GDM1 (cell line): ENCODE data around the gene TPRN.

Experiments used
- DNase-seq: peaks from one replicate; lab custom pipeline; 2025; lab: John Stamatoyannopoulos, UW

TPRN gene

DNA sequence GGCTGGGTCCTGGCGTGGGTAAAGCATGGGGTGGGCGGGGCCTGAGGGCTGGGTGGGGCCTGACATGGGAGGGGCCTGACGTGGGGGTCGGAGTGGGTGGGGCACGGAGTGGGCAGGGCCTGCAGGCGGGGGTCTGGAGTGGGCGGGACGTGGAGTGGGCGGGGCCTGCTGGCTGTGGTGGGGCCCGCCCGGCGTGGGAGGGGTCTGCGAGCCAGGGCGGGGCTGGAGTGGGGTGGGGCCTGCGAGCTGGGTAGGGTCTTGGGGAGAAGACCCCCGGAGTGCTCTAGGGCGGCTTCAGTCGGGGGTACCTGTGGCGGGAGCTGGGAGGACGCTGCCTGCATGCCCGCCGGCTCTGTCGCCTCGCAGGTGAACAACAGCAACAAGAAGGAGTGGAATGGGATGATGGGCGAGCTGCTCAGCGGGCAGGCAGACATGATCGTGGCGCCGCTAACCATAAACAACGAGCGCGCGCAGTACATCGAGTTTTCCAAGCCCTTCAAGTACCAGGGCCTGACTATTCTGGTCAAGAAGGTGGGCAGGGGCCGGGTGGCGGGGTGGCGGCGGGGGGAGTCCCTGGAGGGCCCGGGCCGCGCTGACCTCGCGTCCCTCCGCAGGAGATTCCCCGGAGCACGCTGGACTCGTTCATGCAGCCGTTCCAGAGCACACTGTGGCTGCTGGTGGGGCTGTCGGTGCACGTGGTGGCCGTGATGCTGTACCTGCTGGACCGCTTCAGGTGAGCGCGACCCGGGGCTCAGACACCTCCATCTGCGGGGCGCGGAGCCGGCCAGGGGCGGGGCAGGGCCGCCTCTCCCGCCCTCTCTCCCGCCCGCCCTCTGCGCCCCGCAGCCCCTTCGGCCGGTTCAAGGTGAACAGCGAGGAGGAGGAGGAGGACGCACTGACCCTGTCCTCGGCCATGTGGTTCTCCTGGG, 38.7 kb downstream of the TPRN start:
- DNase-seq, result no peak

DNA sequence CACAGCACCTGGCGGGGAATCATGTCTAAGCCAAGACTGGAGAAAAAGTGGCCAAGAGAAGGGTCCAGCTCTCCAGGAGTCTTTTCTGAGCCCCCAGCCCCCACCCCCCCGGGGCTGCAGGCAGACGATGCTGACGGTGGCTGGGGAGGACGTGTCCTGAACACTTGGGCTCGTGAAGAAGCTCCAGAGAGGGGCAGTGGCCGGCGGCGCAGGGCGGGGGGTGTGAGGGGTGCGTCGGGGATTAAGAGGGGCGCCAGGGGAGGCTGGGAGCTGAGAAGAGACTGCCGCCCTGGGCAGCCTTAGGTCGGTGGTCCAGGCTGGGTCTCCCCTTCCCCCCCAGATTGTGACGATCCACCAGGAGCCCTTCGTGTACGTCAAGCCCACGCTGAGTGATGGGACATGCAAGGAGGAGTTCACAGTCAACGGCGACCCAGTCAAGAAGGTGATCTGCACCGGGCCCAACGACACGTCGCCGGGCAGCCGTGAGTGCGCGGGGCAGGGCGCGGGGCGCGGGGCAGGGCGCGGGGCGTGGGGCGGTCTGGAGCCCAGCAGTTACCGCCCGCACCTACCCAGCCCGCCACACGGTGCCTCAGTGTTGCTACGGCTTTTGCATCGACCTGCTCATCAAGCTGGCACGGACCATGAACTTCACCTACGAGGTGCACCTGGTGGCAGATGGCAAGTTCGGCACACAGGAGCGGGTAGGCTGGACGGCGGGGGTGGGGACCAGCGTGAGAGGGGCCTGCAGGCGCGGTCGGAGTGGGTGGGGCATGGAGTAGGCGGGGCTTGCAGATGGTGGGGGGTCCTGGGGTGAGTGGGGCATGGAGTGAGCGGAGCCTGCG, 39.6 kb downstream of the TPRN start:
- DNase-seq, result no peak

- no peak for DNase-seq
These were observed 40.5 kb downstream of the TPRN start for GRCh38 chr9:137160054-137160425.

- no peak for DNase-seq
These were observed 41.2 kb downstream of the TPRN start for GRCh38 chr9:137159105-137160053.

DNA sequence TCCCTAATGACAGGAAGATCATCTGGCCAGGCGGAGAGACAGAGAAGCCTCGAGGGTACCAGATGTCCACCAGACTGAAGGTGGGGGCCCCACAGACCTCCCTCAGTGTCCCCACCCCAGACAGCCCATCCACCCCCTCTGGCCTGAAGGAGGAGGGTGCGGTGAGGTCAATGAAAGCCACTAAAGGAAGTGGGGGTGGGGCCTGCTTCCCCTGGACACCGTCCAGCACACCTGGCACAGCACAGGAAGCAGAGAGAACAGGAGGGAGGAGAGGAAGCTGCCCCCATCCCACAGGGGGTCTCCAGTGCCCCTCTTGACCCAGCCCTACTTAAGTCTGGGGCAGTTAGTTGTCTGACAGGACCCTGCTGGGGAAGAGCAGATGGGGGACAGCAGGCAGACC, 41.9 kb downstream of the TPRN start:
- DNase-seq, result no peak

DNA sequence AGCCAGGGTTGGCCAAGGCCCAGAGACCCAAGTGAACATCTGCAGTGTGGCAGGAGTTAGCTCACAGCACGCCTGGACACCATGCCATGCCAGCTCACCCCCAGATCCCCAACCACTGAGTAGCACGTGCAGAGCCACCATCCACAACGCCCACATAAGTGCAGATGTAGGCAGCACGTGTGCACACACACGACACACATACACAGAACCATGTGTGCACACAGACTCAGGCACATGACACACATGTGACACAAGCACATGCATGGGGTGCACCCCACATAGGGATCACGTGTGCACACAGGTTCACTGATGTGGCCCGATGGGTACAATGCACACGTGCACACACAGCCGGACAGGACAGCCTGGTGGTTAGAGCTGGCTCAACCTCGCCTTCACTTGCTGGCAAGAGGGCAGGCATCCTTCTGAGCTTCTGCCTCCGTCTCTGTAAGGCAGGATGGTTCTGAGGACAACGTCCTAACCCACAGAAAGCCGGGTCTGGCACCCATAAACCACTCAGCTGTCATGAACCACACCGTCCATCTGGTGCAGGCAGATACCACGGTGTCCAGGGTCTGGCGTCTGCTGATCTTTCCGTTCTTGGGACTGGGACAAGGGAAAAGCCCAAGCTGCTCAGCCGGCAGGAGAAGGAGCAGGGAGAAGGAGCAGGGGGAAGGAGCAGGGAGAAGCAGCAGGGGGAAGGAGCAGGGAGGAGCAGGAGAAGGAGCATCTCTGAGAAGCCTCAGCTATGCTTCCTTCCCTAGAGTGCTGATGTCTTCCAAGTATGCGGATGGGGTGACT, 42.7 kb downstream of the TPRN start:
- DNase-seq, result no peak

DNA sequence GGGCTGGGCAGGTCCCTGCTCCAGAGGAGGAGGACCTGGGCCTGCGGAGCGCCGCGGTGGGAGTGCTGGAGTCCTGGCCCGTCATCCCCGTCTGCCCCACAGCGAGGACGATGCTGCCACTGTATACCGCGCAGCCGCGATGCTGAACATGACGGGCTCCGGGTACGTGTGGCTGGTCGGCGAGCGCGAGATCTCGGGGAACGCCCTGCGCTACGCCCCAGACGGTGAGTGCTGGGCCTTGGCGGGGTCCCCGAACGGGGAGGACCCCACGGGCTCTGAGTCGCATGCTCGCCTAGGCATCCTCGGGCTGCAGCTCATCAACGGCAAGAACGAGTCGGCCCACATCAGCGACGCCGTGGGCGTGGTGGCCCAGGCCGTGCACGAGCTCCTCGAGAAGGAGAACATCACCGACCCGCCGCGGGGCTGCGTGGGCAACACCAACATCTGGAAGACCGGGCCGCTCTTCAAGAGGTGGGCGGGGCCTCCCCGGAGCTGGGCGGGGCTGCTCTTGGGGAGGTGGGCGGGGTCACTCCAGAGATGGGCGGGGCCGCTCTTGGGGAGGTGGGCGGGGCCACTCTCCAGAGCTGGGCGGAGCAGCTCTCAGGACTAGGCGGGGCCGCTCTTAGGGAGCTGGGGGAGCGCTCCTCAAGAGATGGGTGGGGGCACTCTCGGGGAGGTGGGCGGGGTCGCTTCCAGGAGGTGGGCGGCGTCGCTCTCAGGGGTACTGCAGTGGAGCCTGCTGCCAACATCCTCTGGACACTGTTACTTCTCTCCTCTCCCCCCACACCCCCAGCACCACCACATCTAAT, 43.8 kb downstream of the TPRN start:
- DNase-seq, result no peak

GRCh38 chr9:137152844-137153405, 47.6 kb downstream of the TPRN start:
- DNase-seq, result no peak

DNA sequence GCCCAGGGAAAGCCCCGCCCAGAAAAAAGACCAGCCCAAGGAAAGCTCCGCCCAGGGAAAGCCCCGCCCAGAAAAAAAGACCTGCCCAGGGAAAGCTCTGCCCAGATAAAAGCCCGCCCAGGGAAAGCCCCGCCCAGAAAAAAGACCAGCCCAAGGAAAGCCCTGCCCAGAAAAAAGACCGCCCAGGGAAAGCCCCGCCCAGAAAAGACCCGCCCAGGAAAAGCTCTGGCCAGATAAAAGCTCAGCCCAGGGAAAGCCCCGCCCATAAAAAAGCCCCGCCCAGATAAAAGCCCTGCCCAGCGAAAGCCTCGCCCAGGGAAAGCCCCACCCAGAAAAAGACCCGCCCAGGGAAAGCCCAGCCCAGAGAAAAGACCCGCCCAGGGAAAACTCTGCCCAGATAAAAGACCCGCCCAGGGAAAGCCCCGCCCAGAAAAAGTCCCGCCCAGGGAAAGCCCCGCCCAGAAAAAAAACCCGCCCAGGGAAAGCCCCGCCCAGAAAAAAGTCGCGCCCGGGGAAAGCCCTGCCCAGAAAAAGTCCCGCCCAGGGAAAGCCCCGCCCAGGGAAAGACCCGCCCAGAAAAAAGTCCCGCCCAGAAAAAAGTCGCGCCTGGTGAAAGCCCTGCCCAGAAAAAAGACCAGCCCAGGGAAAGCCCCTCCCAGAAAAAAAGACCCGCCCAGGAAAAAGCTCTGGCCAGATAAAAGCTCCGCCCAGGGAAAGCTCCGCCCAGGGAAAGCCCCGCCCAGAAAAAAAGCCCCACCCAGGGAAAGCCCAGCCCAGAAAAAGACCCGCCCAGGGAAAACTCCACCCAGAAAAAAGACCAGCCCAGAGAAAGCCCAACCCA, 49.7 kb downstream of the TPRN start:
- DNase-seq, result peak; percentile 71

- no peak for DNase-seq
These were observed 50.5 kb downstream of the TPRN start for GRCh38 chr9:137149942-137150616.

DNA sequence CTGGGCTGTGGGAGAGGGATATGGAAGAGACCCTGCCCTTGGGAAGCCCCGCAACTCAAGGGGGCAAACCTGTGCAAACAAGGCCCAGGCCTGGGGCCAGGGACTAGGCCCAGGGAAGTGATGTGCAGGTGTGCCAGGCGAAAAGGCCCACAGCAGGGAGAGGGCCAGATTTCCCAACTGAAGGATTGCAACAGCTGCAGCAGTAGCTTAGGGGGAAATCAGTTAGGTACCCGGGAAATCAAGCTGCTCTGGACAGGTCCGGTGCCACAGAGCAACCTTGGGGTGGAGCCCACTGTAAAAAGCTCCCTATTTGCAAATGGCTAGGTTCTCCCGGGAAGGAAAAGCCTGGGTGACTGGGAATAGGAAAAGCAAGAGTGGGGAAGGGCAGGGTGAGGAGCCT, 51.2 kb downstream of the TPRN start:
- no peak for DNase-seq

DNA sequence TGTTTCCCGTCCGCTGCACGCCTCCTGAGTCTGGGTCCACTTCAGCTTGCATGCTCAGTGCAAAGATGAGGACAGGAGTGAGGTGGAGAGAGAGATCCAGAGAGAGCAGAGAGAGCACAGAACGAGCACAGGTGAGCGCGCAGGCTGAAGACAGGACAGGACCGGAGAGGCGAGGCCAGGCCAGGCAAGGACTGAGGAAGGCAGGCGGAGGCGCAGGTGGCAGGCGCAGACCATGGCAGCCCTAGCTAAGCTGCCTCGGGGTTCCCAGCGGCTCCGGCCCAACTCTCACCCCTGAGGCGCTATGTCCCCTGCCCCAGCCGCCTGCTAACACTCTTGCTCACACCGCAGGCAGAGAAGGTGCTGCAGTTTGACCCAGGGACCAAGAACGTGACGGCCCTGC, 51.9 kb downstream of the TPRN start:
- DNase-seq, result no peak

- no peak for DNase-seq
These were observed 52.3 kb downstream of the TPRN start for GRCh38 chr9:137148242-137148641.

GRCh38 chr9:137147793-137148160, 52.8 kb downstream of the TPRN start:
- no peak for DNase-seq

DNA sequence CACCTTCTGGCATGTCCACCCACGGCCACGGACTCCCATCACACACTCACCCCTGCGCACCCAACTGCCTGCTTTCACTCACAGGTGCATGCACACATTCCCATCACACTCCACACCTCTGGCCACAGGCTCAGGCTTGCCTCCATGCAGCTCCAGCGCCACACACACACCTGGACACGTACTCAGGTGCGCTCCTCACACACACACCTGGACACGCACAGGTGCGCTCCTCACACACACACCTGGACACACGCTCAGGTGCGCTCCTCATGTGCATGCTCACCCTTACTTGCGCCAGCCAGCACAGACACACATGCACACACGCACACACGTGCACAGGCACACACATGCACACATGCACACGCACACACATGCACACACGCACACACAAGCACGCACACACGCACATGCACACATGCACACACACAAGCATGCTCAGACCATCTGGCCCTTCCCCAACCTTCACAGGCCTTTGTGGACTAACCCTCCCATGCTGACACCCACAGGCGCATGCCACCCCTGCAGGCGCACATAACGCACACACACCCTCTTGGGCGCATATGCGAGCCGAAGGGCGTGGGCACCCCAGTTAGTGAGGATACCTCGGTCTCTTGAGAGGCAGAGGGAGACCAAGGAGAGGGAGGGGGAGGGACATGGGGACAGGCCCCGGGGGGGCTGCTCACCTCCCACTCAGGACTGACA, 53.3 kb downstream of the TPRN start:
- no peak for DNase-seq

DNA sequence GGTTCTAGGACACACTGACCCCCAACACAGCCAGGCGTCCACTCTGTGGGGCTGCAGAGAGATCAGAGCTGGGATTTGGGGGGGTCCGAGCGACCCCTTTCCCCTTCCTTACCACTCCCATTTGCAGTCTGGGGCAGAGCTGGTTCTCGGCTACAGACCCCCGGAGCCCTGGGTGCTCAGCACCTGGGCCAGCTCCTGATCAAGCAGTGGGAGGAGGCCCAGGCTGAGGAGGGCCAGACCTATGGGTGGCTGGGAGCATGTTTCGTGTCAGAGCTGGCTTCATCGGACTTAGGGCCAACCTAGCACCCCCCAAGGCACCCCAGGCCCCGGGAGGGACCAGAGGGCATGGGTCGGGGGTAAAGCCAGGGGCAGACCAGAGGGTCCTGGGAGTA, 54.0 kb downstream of the TPRN start:
- no peak for DNase-seq

DNA sequence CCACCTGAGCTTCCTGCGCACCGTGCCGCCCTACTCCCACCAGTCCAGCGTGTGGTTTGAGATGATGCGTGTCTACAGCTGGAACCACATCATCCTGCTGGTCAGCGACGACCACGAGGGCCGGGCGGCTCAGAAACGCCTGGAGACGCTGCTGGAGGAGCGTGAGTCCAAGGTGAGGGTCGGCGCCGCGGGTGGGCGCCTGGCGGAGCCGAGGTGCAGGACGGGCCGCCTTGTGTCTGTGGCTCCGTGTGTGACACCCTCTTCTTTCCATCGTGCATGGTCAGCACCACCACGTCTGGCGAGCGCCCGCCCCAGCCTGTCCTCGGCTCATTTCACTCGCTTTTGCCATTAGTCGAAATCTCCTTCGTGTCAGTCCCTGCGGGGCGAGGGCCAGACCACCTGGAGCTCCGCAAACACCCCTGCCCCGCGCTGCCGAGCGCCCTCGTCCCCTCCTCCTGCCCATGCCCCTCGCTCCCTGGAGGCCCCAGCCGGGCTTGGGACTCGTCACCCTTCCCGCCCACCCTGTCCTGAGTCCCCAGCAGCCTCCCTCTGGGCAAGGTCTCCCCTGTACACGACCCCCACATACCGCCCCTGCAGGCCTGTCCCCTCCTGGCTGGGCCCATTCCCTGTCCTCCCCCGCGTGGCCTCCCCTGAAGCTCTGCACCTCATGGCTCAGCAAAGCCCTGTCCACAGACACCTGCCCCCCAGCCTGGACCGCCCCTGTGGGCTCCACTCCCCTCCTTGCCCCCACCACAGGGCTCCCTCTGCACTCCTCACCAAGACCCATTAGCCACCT, 54.6 kb downstream of the TPRN start:
- no peak for DNase-seq
